H1 (cell line): ENCODE results near the gene CTDSP1. TPM values are rescaled to one million over a fixed set of nuclear protein-coding genes. Genes with fewer than 3 reads are reported as not detected.

ENCODE experiments used
- NRF1 ChIP-seq: IDR thresholded peaks from 2 replicates; pipeline ENCODE4 v1.6.1; 2011; ENCODE audit warnings: mild to moderate bottlenecking, low read depth, low read length, improper control_type of control experiment
- polyA plus RNA-seq, 7 experiments: library from polyadenylated mRNA; depleted of rRNA in 3 of 7; stranded (reverse) in 5 of 7; unstranded in 2 of 7; fragments of >200 nt in 5 of 7; fragments of 200-250 nt in 2 of 7; gene quantifications; 1 replicate in 5 of 7; 2 replicates in 1 of 7; 4 replicates in 1 of 7; pipeline versions ENCODE4 v1.2.1 to v1.2.3, GENCODE V29; 2011 to 2013; ENCODE audit warnings: missing spikeins in 2 of 7, mixed read lengths in 2 of 7
- total RNA-seq: library from RNA; stranded (reverse); fragmentation: NEBNext Ultra II Directional; extraction: Animal tissue kit (Norgen Biotek cat#: 25700); gene quantifications from 2 replicates; pipeline ENCODE4 v1.2.1, GENCODE V29; 2021

The CTDSP1 gene
- total and polyA plus RNA-seq, 2 of the 8 experiments (the other 6 are each of a cell fraction or from before 2014, with no cell fraction given), result 20.3 to 35.2 TPM

- TF ChIP-seq NRF1, result no peak
Measured at GRCh38 chr2:218396688-218397462, 2.8 kb upstream of the CTDSP1 start (continued).
